ENCODE results near the gene SLC4A7.

GRCh38 chr3:27501759-27502158 is 17.6 kb upstream of the SLC4A7 start:
- TF ChIP-seq SREBF1 (IDR thresholded peaks at IDR 0.05; ENCODE audit: low read length): no peak
- no peak for TF ChIP-seq MXI1 (IDR thresholded peaks at IDR 0.05; ENCODE audit: low read depth, low read length)
- no peak for TF ChIP-seq LARP7 (IDR thresholded peaks at IDR 0.05)
- TF ChIP-seq, protein P1, sequence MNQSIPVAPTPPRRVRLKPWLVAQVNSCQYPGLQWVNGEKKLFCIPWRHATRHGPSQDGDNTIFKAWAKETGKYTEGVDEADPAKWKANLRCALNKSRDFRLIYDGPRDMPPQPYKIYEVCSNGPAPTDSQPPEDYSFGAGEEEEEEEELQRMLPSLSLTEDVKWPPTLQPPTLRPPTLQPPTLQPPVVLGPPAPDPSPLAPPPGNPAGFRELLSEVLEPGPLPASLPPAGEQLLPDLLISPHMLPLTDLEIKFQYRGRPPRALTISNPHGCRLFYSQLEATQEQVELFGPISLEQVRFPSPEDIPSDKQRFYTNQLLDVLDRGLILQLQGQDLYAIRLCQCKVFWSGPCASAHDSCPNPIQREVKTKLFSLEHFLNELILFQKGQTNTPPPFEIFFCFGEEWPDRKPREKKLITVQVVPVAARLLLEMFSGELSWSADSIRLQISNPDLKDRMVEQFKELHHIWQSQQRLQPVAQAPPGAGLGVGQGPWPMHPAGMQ (IDR thresholded peaks at IDR 0.05; ENCODE audit: borderline replicate concordance): no peak
- TF ChIP-seq USF2 (IDR thresholded peaks at IDR 0.05; ENCODE audit: borderline replicate concordance, low read depth, low read length): no peak
- TF ChIP-seq TARDBP (IDR thresholded peaks at IDR 0.05; ENCODE audit: borderline replicate concordance): no peak
- TF ChIP-seq, protein P2, sequence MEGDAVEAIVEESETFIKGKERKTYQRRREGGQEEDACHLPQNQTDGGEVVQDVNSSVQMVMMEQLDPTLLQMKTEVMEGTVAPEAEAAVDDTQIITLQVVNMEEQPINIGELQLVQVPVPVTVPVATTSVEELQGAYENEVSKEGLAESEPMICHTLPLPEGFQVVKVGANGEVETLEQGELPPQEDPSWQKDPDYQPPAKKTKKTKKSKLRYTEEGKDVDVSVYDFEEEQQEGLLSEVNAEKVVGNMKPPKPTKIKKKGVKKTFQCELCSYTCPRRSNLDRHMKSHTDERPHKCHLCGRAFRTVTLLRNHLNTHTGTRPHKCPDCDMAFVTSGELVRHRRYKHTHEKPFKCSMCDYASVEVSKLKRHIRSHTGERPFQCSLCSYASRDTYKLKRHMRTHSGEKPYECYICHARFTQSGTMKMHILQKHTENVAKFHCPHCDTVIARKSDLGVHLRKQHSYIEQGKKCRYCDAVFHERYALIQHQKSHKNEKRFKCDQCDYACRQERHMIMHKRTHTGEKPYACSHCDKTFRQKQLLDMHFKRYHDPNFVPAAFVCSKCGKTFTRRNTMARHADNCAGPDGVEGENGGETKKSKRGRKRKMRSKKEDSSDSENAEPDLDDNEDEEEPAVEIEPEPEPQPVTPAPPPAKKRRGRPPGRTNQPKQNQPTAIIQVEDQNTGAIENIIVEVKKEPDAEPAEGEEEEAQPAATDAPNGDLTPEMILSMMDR (IDR thresholded peaks at IDR 0.05 in 2 of 3, conservative IDR thresholded peaks at IDR 0.05 in 1 of 3; ENCODE audit: control insufficient read depth in 2 of 3, extremely low read depth in 1 of 3, insufficient read depth in 1 of 3, low read depth in 3 of 3, low read length in 3 of 3): no peak

Data from GM12878 (cell line).